GM19455 (cell line): ENCODE results near the gene CD47.

Experiments
- ATAC-seq: cut with Tn5 transposase; IDR thresholded peaks from one replicate; pipeline ENCODE4 v1.9.1; 2021; ENCODE audit not compliant: unreplicated experiment

CD47 gene

GRCh38 chr3:108117241-108117775, 26.5 kb upstream of the CD47 start:
- ATAC-seq, result no peak

- no peak for ATAC-seq
These were observed 23.7 kb upstream of the CD47 start for GRCh38 chr3:108114423-108115065.

- ATAC-seq, result no peak
These were observed 23.1 kb upstream of the CD47 start for GRCh38 chr3:108113975-108114374.

GRCh38 chr3:108110934-108111333, 20.1 kb upstream of the CD47 start:
- no peak for ATAC-seq

- ATAC-seq, result no peak
These were observed 17.6 kb upstream of the CD47 start for GRCh38 chr3:108108416-108108815.

GRCh38 chr3:108106449-108106848, 15.6 kb upstream of the CD47 start:
- no peak for ATAC-seq

GRCh38 chr3:108106031-108106430, 15.2 kb upstream of the CD47 start:
- no peak for ATAC-seq

- no peak for ATAC-seq
These were observed 13.3 kb upstream of the CD47 start for GRCh38 chr3:108103886-108104797.

GRCh38 chr3:108103040-108103751, 12.4 kb upstream of the CD47 start:
- ATAC-seq, result no peak

GRCh38 chr3:108102420-108103039, 11.7 kb upstream of the CD47 start:
- no peak for ATAC-seq

GRCh38 chr3:108100906-108101660, 10.3 kb upstream of the CD47 start:
- peak; percentile 94 for ATAC-seq

- ATAC-seq, result no peak
These were observed 9.0 kb upstream of the CD47 start for GRCh38 chr3:108099679-108100428.

- no peak for ATAC-seq
These were observed 8.4 kb upstream of the CD47 start for GRCh38 chr3:108099244-108099643.

- ATAC-seq, result no peak
These were observed 7.2 kb upstream of the CD47 start for GRCh38 chr3:108098003-108098370.

GRCh38 chr3:108097322-108098002, 6.6 kb upstream of the CD47 start:
- ATAC-seq, result no peak

GRCh38 chr3:108096532-108097321, 5.9 kb upstream of the CD47 start:
- ATAC-seq, result no peak

GRCh38 chr3:108093616-108094015, 2.8 kb upstream of the CD47 start:
- ATAC-seq, result no peak

- ATAC-seq, result no peak
These were observed 2.2 kb upstream of the CD47 start for GRCh38 chr3:108093021-108093420.
